GM18951 (cell line): Measurements from ENCODE around the gene TTC9B.
"Not testable (repeated sequence)": the region's sequence is repeated elsewhere in the genome, so short reads cannot be mapped to it uniquely, and the experiment has no call there.

Experiments
- POLR2A ChIP-seq: IDR thresholded peaks from 4 replicates; pipeline ENCODE4 v1.6.1; 2011; ENCODE audit warnings: mild to moderate bottlenecking; ENCODE audit not compliant: insufficient read length, insufficient read depth; ENCODE audit errors: extremely low read depth
- in situ Hi-C: fragments of 300-500 bp; cut with MboI; formaldehyde crosslinking; loops from one replicate; pipeline ENCODE4 v1.12.0; 2022; ENCODE audit warnings: low sequenced_read_pairs, mixed read lengths, inconsistent platforms; ENCODE audit not compliant: unreplicated experiment

TTC9B gene

DNA sequence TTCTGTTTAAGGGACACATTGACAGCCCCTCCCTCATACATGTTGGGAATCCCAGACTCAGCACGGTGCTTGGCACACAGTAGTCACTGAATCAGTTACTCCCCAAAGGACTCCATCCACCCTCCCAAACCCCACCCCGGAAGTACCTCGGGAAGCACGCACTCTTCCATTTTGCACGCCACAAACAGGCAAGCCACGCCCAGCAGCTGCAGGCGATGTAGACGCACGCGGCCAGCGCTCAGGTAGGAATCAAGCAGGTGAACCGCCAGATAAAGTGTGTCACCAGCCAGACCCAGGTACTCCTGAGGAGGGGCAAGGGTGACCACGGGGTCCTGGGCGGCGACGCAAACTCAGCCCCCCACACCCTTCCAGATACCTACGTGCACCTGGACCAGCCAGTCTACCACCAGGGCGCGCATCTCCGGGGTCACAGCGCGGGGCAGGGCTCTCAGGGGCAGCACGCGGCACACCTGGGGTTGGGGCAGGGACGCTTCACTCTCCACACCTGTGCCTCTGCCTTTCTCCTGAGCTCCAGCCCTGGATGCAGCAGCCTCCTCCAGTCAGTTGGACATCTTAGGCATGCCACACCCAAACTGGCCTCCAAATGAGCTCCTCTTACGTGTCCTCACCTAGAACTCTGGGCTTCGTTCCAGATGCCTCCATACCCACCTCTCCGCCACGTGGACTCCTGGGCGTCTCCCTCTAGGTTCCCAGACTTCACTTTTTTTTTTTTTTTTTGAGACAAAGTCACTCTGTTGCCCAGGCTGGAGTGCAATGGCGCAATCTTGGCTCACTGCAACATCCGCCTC is 6.4 kb upstream of the TTC9B start:
- in situ Hi-C loops: no loop called here
- no peak for TF ChIP-seq POLR2A

DNA sequence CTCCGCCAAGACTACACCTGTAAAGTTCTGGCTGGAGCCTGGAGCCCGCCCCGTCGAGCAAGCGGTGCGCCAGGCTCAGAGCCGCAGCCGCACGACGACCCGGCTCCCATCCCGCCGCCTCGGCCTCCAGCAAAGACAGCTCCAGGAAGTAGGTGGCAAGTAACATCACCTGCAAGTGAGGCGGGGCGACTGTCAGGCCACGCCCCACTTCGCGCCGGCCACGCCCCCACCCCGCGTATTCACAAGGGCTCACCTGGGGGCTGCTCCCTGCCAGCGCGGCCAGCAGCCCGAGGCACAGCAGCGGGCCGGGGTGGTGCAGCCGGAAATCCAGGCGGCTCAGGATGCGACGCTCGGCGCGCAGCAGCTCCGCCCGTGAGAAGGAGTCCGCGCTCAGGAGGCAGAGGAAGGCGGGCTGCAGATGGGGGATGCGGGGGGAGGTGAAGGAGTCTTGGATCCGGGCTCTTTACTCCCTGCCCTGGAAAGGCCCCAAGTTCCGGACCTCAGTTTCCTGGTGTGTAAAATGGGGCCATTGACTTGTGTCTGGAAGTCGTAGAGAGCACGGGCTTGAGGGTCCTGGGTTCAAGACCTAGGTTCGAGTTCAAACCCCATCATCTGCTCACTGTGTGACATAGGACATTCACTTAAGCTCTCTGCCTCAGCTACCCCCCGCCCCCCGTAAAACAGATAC is 5.1 kb upstream of the TTC9B start:
- no peak for TF ChIP-seq POLR2A
- in situ Hi-C loops: no loop called here

DNA sequence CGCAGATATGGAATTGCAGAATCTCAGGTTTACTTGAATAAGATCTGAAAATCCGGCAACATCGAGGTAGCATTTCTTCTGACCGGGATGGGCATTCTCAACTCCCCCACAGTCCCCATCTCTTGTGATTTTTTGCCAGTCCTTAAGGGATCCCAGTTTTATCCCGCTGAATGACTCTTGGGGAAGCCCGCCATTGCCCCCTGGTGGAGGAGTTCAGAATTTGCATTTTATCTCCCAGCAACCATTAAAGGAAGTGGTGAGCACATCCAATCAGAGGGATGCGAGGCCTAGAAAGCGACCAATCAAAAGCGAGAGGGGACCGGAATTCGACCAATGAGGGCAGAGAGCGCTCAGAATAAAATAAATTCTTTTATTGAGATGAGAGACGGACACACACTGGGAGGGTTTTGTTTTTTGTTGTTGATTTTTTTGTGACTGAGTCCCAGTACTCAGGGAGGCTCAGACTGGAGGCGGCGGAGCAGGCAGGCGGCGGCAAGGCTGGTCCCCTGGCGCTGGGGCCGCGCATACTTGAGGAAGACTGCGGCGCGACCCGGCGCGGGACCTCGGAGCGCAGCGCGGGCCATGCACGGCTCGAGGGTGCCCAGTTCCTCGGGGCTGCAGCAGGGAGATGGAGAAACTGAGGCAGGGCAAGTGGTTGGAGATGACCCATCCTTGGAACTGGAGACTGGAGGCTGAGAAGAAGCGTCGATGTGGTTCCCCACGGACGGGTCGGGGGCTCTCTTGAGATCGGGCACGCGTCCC is 3.9 kb upstream of the TTC9B start:
- no peak for TF ChIP-seq POLR2A
- in situ Hi-C loops: no loop called here

DNA sequence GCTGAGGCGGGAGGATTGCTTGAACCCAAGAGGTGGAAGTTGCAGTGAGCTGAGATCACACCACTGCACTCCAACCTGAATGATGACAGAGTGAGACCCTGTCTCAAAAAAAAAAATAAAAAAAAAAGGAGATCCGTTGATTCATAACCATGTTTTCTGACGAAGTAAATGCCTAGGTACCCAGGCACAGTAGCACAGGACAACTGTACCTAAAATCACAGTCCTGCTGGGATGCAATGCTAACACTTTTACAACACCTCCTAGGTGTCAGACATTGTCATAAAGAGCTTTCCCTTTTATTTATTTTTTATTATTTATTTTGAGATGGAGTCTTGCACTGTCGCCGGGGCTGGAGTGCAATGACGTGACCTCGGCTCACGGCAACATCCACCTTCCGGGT is 2.5 kb upstream of the TTC9B start:
- in situ Hi-C loops: no loop called here
- no peak for TF ChIP-seq POLR2A

DNA sequence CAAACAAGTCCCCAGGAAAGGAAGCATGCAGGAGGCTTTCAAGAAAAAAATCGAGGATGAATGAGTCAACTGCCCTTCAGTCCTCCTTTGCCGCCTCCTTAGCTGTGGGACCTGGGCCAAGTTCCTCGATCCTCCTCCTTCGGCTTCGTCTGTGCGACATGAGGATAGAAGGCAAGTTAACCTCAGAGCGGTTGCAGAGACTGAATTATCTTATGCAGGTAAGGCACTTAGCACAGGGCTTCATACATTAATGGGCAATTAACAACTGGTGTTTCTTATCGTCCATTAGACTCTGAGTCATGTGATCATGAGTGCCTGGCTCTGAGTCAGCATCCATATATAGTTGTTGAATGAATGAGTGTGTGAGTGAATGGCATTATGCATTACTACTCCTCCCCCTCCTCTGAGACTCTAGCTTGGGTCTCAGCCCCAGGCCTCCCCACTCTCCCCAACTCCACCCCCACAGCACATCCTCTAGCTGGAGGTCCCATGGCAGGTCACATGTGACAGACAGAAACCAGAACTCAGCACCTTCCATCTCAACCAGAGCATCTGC is 1.6 kb upstream of the TTC9B start:
- in situ Hi-C loops: no loop called here

DNA sequence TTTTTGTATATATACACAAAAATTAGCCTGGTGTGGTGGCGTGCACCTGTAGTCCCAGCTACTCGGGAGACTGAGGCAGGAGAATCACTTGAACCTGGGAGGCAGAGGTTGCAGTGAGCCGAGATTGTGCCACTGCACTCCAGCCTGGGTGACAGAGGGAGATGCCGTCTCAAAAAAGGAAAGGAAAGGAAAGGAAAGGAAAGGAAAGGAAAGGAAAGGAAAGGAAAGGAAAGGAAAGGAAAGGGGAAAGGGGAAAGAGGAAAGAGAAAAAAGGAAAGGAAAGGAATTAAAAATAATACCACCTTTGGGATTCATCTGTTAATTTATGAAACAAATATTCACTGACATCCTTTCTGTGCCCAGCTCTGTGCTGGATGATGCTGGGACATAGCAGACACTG is 845 bp upstream of the TTC9B start:
- in situ Hi-C loops: not testable (repeated sequence)

More for the DNA sequence above, 1.6 kb upstream of the TTC9B start:
- TF ChIP-seq POLR2A: no peak

DNA sequence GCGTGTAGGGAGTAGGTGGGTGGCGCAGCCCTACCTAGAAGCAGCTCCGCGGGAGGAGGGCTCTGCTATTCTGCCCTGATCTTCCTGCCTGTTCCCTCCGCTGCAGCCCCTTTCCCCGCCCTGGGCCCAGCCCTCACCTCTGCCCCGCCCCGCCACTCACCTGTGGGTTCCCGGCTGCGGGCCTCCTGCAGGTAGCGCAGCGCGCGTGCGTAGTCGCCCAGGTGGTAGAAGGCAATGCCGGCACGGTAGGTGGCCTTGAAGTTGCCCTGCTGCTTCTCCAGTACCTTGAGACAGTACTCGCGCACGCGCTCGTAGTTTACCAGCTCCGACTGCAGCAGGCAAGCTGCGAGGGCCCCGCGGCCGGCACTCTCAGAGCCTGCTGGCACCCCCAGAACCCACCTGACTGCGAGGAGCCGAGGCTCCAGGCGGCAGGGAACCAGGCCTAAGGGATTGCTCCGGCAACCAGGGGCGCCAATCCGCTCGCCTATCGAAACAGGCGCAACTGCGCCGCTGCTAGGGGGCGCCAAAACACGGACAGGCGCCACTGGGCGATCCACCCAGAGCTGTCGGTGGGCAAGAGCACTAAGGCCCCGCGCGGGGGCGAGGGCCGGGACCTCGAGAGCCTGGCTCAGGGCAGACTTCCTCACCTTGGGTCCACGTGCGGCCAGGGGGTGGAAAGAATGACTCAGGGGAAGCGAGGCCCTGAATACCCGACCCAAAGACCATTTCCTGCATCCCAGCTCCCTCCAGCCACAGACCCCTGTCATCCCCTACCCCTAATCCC is 965 bp downstream of the TTC9B start:
- no peak for TF ChIP-seq POLR2A
- in situ Hi-C loops: no loop called here

DNA sequence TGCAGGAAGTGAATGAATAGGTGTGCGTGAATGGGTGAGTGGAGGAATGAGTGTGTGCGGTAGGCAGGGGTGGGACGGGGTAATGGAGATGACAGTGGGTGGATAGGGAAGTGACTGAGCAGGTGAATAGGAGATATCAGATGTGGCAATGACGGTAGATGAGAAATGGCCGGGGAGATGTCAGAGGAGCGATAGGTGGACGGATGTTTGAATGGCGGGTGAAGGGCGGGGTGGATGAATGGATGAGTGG is 1.5 kb downstream of the TTC9B start:
- in situ Hi-C loops: no loop called here
- no peak for TF ChIP-seq POLR2A

DNA sequence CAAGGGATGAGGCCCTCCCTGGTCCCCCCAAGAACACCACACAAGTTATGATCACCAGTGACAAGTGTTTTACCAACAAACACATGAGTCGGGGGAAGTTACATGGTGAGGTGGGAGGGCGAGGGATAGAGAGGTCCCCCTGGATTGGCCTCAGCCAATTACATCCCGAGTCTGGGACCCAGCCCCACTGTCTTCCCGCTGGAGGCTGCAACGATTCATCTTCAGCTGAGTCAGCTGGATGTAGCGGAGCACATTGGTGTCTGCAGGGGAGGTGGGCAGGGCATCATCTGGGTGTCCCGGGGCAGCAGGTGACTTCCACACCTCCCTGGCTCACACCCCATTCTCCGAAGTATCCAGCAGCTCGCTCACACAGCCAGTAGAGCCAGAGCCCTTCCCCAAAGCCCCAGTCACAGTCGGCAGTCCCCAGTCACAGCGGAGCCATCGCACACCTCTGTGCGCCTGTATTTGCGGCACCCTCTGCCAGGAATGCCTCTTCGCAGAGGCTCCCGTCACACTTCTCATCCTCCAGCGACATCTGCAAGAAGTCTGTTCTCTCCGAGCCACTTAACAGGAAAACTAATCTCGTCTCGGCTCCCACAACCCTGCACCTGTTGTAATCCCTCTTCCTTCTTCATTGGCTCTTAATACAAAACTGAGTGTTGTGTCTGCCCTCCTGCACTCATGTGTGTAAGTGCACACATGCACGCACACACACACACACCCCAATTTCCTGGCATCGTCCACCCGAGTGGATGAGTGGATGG is 2.0 kb downstream of the TTC9B start:
- TF ChIP-seq POLR2A: no peak
- in situ Hi-C loops: no loop called here

DNA sequence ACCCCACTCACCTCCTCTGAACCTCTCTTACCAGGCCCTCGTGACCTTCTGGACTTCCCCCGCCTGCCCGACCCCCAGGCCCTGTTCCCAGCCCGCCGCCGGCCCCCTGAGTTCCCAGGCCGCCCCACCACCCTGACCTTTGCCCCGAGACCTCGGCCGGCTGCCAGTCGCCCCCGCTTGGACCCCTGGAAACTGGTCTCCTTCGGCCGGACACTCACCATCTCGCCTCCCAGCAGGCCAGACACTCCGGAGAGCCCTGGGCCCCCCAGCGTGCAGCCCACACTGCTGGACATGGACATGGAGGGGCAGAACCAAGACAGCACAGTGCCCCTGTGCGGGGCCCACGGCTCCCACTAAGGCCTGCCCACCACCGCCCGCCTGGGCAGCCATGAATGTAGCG is 3.2 kb downstream of the TTC9B start:
- no peak for TF ChIP-seq POLR2A
- in situ Hi-C loops: no loop called here

DNA sequence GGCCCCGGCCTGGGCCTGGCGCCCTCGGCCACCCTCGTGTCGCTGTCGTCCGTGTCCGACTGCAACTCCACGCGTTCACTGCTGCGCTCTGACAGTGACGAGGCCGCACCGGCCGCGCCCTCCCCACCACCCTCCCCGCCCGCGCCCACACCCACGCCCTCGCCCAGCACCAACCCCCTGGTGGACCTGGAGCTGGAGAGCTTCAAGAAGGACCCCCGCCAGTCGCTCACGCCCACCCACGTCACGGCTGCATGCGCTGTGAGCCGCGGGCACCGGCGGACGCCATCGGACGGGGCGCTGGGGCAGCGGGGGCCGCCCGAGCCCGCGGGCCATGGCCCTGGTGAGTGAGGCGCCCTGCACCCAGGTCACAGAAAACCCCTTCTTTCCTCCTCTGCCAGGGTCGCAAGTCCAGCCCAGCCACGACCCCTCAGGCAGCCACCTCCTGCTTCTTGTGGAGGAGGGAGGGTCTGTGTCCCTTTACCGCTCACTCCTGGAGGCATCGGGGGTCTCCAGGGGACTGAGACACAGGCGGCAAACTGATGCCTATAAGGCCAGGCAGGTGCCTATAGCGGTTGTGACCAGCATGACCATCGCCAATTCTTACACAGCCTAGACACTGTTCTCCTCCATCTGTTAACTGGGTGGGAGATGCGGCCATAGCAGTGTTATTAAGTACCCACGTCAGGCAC is 4.2 kb downstream of the TTC9B start:
- TF ChIP-seq POLR2A: no peak
- in situ Hi-C loops: no loop called here
